PC-9 (cell line): ENCODE data around the gene RBM43. TPM values are rescaled to one million over a fixed set of nuclear protein-coding genes. Genes with fewer than 3 reads are reported as not detected.

Experiments
- BruUV-seq: library from RNA; stranded (reverse); fragments of 400-500 nt; replicated peaks from 2 replicates; lab custom pipeline; 2021; lab: Mats Ljungman, UMichigan
- CTCF ChIA-PET: fragments of 300-600 bp; sonication (Branson Sonifier 250); formaldehyde crosslinking; loops from one replicate; lab custom pipeline; 2022; ENCODE audit warnings: antibody characterized with exemption; lab: Charles Lee
- POLR2A ChIA-PET: fragments of 300-600 bp; sonication (Branson Sonifier 250); formaldehyde crosslinking; loops from one replicate; lab custom pipeline; 2022; ENCODE audit warnings: antibody characterized with exemption; ENCODE audit not compliant: unreplicated experiment; lab: Charles Lee
- DNase-seq, 2 experiments: peaks; one replicate each; pipeline versions ENCODE4 v3.0.0 to v3.0.0-alpha.2; 2015 to 2022; ENCODE audit warnings: mixed read lengths in 1 of 2
- H2AFZ ChIP-seq: fragments of 200-600 bp; sonication (generic); 2 replicates; pipeline ENCODE4 v1.8.1; 2017; ENCODE audit warnings: antibody characterized with exemption
- H3F3A ChIP-seq: fragments of 200-600 bp; sonication (generic); 2 replicates; pipeline ENCODE4 v1.8.1; 2017; ENCODE audit warnings: antibody characterized with exemption, mild to moderate bottlenecking, low read depth; ENCODE audit not compliant: insufficient read depth
- H3K27ac ChIP-seq: fragments of 200-600 bp; sonication (generic); 2 replicates; pipeline ENCODE4 v1.6.1; 2016; ENCODE audit warnings: mixed run types
- H3K27me3 ChIP-seq: fragments of 200-600 bp; sonication (generic); 2 replicates; pipeline ENCODE4 v1.6.1; 2016; ENCODE audit warnings: low read depth, mixed run types; ENCODE audit not compliant: insufficient read depth
- H3K36me3 ChIP-seq: fragments of 200-600 bp; sonication (generic); 2 replicates; pipeline ENCODE4 v1.6.1; 2016; ENCODE audit warnings: low read depth, mixed run types
- H3K4me1 ChIP-seq: fragments of 200-600 bp; sonication (generic); replicated peaks from 2 replicates; pipeline ENCODE4 v1.6.1; 2016; ENCODE audit warnings: mixed run types; ENCODE audit not compliant: insufficient read depth
- H3K4me2 ChIP-seq: fragments of 200-600 bp; sonication (generic); 2 replicates; pipeline ENCODE4 v1.6.1; 2017; ENCODE audit warnings: mixed run types
- H3K4me3 ChIP-seq: fragments of 200-600 bp; sonication (generic); 2 replicates; pipeline ENCODE4 v1.6.1; 2016; ENCODE audit warnings: mixed run types
- H3K79me2 ChIP-seq: fragments of 200-600 bp; sonication (generic); 2 replicates; pipeline ENCODE4 v1.6.1; 2017; ENCODE audit warnings: low read depth, mixed run types
- H3K9me2 ChIP-seq: fragments of 200-600 bp; sonication (generic); 2 replicates; pipeline ENCODE4 v1.8.1; 2017; ENCODE audit warnings: mild to moderate bottlenecking; ENCODE audit not compliant: insufficient read depth
- H3K9me3 ChIP-seq: fragments of 200-600 bp; sonication (generic); 2 replicates; pipeline ENCODE4 v1.8.1; 2016; ENCODE audit warnings: low read depth; ENCODE audit not compliant: insufficient read depth
- H4K20me1 ChIP-seq: fragments of 200-600 bp; sonication (generic); 2 replicates; pipeline ENCODE4 v1.8.1; 2017; ENCODE audit not compliant: insufficient read depth
- CTCF ChIP-seq: fragments of 200-600 bp; sonication (generic); conservative IDR thresholded peaks from 2 replicates; pipeline ENCODE4 v1.6.1; 2017; ENCODE audit warnings: mixed run types, antibody characterized with exemption, mild to moderate bottlenecking, moderate library complexity
- EZH2 ChIP-seq: fragments of 200-600 bp; sonication (generic); IDR thresholded peaks from 2 replicates; pipeline ENCODE4 v1.8.0; 2017; ENCODE audit warnings: antibody characterized with exemption, low read depth
- intact Hi-C: fragments of 100-400 bp; cut with micrococcal nuclease; formaldehyde crosslinking; loops from one replicate; pipeline ENCODE4 v1.10.0; 2022; ENCODE audit not compliant: unreplicated experiment
- total RNA-seq: library from RNA; stranded (reverse); gene quantifications from 2 replicates; pipeline ENCODE4 v1.2.3, GENCODE V29; 2021

The RBM43 gene
- total RNA-seq, 1 experiment from 2014 or later, result 5.3 TPM

GRCh38 chr2:151278487-151278886 lies 16.8 kb upstream of the RBM43 start:
- H3K4me2 ChIP-seq, result no peak overlapping the region
- H3K27ac ChIP-seq, result no peak overlapping the region
- no peaks in the 10 kb centered on the region for H3K9me3 ChIP-seq
- no peak overlapping the region for H3K4me3 ChIP-seq
- no peaks in the 10 kb centered on the region for H3F3A ChIP-seq
- no peak overlapping the region for H2AFZ ChIP-seq
- no peaks in the 10 kb centered on the region for H4K20me1 ChIP-seq
- H3K36me3 ChIP-seq, result no peaks in the 10 kb centered on the region
- intact Hi-C loops, result no loop called here
- no peaks in the 10 kb centered on the region for H3K4me1 ChIP-seq
- no peaks in the 10 kb centered on the region for H3K27me3 ChIP-seq
- POLR2A ChIA-PET, result no interaction called here
- TF ChIP-seq CTCF (no peak), EZH2 (no peak)
- no peak for DNase-seq
- H3K79me2 ChIP-seq, result no peaks in the 10 kb centered on the region
- no peaks in the 10 kb centered on the region for H3K9me2 ChIP-seq
- CTCF ChIA-PET, result no interaction called here
- no TSS peak for BruUV-seq

- CTCF ChIA-PET, result no interaction called here
- no peaks in the 10 kb centered on the region for H3K4me1 ChIP-seq
Measured at GRCh38 chr2:151277067-151277466, 15.4 kb upstream of the RBM43 start.

GRCh38 chr2:151275291-151275690 lies 13.6 kb upstream of the RBM43 start:
- BruUV-seq, result no TSS peak
- Histone ChIP-seq H3K27ac (no peak overlapping the region), H3K9me2 (no peaks in the 10 kb centered on the region), H3K4me3 (no peak overlapping the region), H3K9me3 (no peaks in the 10 kb centered on the region), H3K4me1 (no peaks in the 10 kb centered on the region), H2AFZ (no peak overlapping the region), H3F3A (no peaks in the 10 kb centered on the region), H3K36me3 (no peaks in the 10 kb centered on the region), H4K20me1 (no peaks in the 10 kb centered on the region), H3K4me2 (no peak overlapping the region), H3K27me3 (no peaks in the 10 kb centered on the region), H3K79me2 (no peaks in the 10 kb centered on the region)
- ChIA-PET POLR2A (no interaction called here), CTCF (no interaction called here)
- DNase-seq, result no peak
- TF ChIP-seq CTCF (no peak), EZH2 (no peak)
- intact Hi-C loops, result no loop called here

More at GRCh38 chr2:151277067-151277466, 15.4 kb upstream of the RBM43 start:
- no peak for TF ChIP-seq CTCF
- no peak for TF ChIP-seq EZH2
- Histone ChIP-seq H3K79me2 (no peaks in the 10 kb centered on the region), H3K9me3 (no peaks in the 10 kb centered on the region), H3K4me2 (no peak overlapping the region), H3K27ac (no peak overlapping the region), H3F3A (no peaks in the 10 kb centered on the region), H2AFZ (no peak overlapping the region), H3K4me3 (no peak overlapping the region), H3K27me3 (no peaks in the 10 kb centered on the region), H3K9me2 (no peaks in the 10 kb centered on the region), H3K36me3 (no peaks in the 10 kb centered on the region), H4K20me1 (no peaks in the 10 kb centered on the region)
- intact Hi-C loops, result no loop called here
- BruUV-seq, result no TSS peak
- POLR2A ChIA-PET, result no interaction called here
- no peak for DNase-seq
